GM19397 (cell line): ENCODE data around the gene IQSEC1.

Experiments used
- ATAC-seq: cut with Tn5 transposase; IDR thresholded peaks from one replicate; pipeline ENCODE4 v1.9.1; 2021; ENCODE audit warnings: mild to moderate bottlenecking, moderate library complexity; ENCODE audit not compliant: unreplicated experiment

The IQSEC1 gene

GRCh38 chr3:13051581-13051980 lies 21.6 kb downstream of the IQSEC1 start:
- ATAC-seq: no peak

- ATAC-seq: no peak
These were observed 22.2 kb downstream of the IQSEC1 start for GRCh38 chr3:13051066-13051465.

GRCh38 chr3:13050446-13050845 lies 22.8 kb downstream of the IQSEC1 start:
- ATAC-seq: no peak

- no peak for ATAC-seq
These were observed 23.8 kb downstream of the IQSEC1 start for GRCh38 chr3:13049400-13049799.

GRCh38 chr3:13047296-13048165 lies 25.7 kb downstream of the IQSEC1 start:
- ATAC-seq: no peak

- peak; percentile 26 for ATAC-seq
These were observed 26.5 kb downstream of the IQSEC1 start for GRCh38 chr3:13046569-13047274.

- ATAC-seq: peak; percentile 83
These were observed 27.2 kb downstream of the IQSEC1 start for GRCh38 chr3:13045904-13046568.

GRCh38 chr3:13045241-13045903 lies 27.9 kb downstream of the IQSEC1 start:
- peak; percentile 5 for ATAC-seq

- no peak for ATAC-seq
These were observed 28.6 kb downstream of the IQSEC1 start for GRCh38 chr3:13044496-13045240.

GRCh38 chr3:13043656-13044055 lies 29.6 kb downstream of the IQSEC1 start:
- no peak for ATAC-seq

GRCh38 chr3:13042715-13043271 lies 30.4 kb downstream of the IQSEC1 start:
- no peak for ATAC-seq

- no peak for ATAC-seq
These were observed 31.0 kb downstream of the IQSEC1 start for GRCh38 chr3:13042127-13042701.

- no peak for ATAC-seq
These were observed 32.0 kb downstream of the IQSEC1 start for GRCh38 chr3:13041113-13041776.

- ATAC-seq: peak; percentile 79
These were observed 32.7 kb downstream of the IQSEC1 start for GRCh38 chr3:13040361-13041074.

GRCh38 chr3:13039213-13039896 lies 33.9 kb downstream of the IQSEC1 start:
- no peak for ATAC-seq

GRCh38 chr3:13037458-13038117 lies 35.6 kb downstream of the IQSEC1 start:
- no peak for ATAC-seq

- ATAC-seq: no peak
These were observed 38.4 kb downstream of the IQSEC1 start for GRCh38 chr3:13034861-13035260.
